Hematopoietic multipotent progenitor cell treated with erythropoietin and hydrocortisone succinate and interleukin-3 and kit ligand, for 6 days (in vitro differentiated cells): ENCODE data around the gene OR6J1.

Experiments used
- DNase-seq: peaks from one replicate; pipeline ENCODE4 v3.0.0-alpha.2; 2015

Gene OR6J1

GRCh38 chr14:22601996-22602395 lies 42.2 kb downstream of the OR6J1 start:
- DNase-seq: no peak

DNA sequence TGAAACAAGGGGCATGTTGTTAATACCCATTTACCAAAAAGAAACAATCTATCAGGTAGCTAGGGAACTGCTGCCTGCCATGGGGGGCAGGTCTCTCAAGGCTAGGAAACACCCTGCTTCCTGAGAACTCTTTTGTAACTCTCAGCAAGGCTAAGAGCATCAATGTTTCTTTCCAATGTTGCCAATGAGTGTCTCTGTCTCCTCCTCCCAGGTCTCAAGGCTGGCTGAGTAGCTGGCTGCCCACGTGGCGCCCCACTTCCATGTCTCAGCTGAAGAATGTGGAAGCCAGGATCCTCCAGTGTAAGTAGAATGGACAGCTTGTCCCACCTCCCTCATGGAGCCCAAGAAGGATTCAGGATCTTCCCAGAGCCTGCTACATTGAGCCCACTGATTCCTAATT lies 42.7 kb downstream of the OR6J1 start:
- no peak for DNase-seq

DNA sequence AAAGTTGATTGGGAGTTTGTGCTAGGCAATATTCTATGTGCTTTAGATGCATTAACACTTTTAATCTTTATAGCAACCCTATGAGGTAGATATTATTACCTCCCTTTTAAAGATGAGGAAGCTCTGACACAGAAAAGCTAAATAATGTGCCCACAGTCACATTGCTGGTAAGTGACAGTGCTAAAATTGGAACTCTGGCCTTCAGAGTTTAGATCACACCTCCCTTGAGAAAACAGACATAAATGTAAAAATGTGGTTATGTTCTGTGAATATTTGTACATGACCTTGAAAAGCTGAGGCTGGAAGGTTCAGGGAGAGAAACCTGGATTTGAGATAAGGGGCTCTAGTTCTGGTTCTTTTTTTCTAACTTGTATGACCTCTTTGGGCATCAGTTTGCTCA lies 44.1 kb downstream of the OR6J1 start:
- no peak for DNase-seq

GRCh38 chr14:22599349-22599748 lies 44.8 kb downstream of the OR6J1 start:
- no peak for DNase-seq

DNA sequence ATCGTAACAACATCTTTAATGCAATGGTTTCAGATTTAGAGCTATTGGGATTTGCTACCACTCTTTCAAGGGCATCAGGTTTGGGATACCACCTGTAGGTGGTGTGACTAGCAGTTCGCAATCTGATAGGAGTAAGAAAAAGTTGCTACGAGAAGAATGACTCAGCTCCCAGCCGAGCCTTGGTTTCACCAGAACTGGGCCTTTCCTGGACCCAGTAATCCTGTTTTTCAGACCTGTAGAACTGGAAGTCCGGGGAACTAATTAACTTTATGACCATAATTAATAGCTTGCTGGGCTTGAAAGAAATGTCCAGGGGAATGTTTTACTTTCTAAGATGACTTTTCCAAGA lies 45.3 kb downstream of the OR6J1 start:
- peak; percentile 58 for DNase-seq

GRCh38 chr14:22598099-22598895 lies 45.9 kb downstream of the OR6J1 start, which contains the start of gene ABHD4:
TSS of gene ABHD4 (plus strand) at chr14:22598300. CDS start at chr14:22598307, 7 bp downstream.
- DNase-seq: peak; percentile 82

DNA sequence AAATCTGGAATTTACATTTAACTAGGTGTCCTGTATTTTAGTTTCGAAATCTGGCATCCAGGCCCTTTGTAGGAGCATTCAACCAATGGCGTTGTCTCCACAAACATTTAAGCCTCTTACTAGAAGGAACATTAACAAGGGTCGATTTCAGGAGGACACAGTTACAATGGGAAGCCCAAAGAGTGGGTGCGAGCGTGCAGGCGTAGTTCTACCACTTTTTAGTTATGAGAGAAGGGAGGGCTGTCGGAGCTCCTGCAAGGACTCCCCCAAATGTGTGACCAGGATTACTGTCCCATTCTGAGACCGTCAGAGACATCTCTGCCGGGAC lies 46.4 kb downstream of the OR6J1 start:
- peak; percentile 33 for DNase-seq

- DNase-seq: peak; percentile 37
These were observed 46.9 kb downstream of the OR6J1 start for GRCh38 chr14:22597265-22597664.

- no peak for DNase-seq
These were observed 47.7 kb downstream of the OR6J1 start for GRCh38 chr14:22596354-22596879.

DNA sequence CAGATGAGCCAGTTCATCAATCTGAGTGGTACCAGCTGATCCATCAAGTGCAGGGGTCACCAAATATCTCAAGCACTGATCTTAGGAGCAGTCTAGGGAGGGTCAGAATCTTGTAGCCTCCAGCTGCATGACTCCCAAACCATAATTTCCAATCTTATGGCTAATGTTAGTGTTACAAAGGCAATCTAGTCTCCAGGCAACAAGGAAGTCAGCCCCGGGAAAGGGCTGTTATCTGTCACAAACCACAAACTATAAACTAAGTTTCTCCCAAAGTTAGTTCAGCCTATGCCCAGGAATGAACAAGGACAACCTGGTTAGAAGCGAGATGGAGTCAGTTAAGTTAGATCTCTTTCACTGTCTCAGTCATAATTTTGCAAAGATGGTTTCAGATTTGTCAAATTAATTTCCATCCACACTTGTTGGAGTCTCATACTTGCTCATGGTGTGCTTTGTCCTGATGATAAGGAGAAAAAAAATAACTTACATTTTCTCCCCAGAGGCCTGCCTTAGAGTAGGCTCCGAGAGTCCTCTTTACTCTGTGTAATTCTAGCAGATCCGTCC lies 49.9 kb downstream of the OR6J1 start:
- DNase-seq: peak; percentile 34

GRCh38 chr14:22593601-22594000 lies 50.6 kb downstream of the OR6J1 start:
- DNase-seq: peak; percentile 49

GRCh38 chr14:22593189-22593588 lies 51.0 kb downstream of the OR6J1 start:
- no peak for DNase-seq

- DNase-seq: peak; percentile 100
These were observed 54.9 kb downstream of the OR6J1 start, which contains the start of gene DAD1 for GRCh38 chr14:22589096-22589839. TSS of gene DAD1 (minus strand) at chr14:22589224. CDS start at chr14:22589157, 67 bp downstream.

- no peak for DNase-seq
These were observed 55.5 kb downstream of the OR6J1 start for GRCh38 chr14:22588526-22589095.

- peak; percentile 80 for DNase-seq
These were observed 56.3 kb downstream of the OR6J1 start for GRCh38 chr14:22587677-22588422.

DNA sequence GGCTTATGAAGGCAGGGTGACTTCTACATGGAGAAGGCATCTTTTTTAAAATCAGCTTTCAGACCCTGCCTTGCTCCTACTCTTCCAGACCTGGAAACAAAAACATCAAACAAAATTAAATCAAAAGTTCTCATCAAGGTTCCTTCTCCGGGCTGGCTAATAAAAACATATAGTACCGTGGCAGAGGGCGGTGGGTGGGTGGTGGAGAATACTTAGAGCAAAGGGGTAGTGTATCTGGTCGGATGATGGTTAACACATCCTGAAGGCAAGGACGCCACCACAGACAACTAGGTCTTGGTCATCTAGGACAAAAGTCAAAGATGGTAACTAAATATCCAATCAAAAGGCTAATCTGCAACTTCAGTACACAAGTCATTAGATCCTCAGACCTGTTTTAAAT lies 56.9 kb downstream of the OR6J1 start:
- DNase-seq: no peak

DNA sequence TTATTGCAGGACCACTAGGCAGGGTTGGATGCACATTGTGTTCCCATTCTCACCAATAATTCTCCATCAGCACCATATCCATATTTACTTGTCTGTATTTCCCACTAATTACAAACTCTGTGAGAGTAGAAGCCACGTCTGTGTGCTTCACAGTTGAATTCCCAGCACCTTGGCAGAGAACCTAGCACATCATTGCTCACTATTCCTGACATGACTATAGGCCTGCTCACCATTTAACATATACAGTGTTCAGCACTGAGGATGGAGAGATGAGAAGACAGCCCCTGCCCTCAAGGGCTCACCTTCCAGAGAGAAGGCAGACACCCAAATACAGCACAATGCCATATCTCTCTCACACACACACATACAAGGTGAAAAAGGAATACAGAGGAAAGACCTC lies 60.2 kb downstream of the OR6J1 start:
- no peak for DNase-seq
